Measurements from ENCODE around the gene CFAP46. TPM values are rescaled to one million over a fixed set of nuclear protein-coding genes. Genes with fewer than 3 reads are reported as not detected.

CFAP46 gene
- total and polyA plus RNA-seq, 2 of the 8 experiments (the other 6 are each of a cell fraction or from before 2014, with no cell fraction given), result 2.6 to 4.8 TPM

- TF ChIP-seq EZH2 (IDR thresholded peaks at IDR 0.05; ENCODE audit: low read depth, low read length, severe bottlenecking) (no peak), RFX5 (IDR thresholded peaks at IDR 0.05; ENCODE audit: borderline replicate concordance, low read depth, low read length) (no peak), MAFK (IDR thresholded peaks at IDR 0.05; ENCODE audit: low read depth, low read length) (no peak), NRF1 (IDR thresholded peaks at IDR 0.05; ENCODE audit: low read depth, low read length) (no peak), TBP (IDR thresholded peaks at IDR 0.05; ENCODE audit: low read depth, low read length) (no peak)
These were observed 19.5 kb downstream of the CFAP46 start (continued) for GRCh38 chr10:132922872-132923271.
